Measurements from ENCODE around the gene RCOR1. TPM values are rescaled to one million over a fixed set of nuclear protein-coding genes. Genes with fewer than 3 reads are reported as not detected.

The RCOR1 gene
- polyA plus RNA-seq, 1 donor (not counting 4 experiments of a cell fraction or from before 2014, with no cell fraction given): 27.0 TPM

DNA sequence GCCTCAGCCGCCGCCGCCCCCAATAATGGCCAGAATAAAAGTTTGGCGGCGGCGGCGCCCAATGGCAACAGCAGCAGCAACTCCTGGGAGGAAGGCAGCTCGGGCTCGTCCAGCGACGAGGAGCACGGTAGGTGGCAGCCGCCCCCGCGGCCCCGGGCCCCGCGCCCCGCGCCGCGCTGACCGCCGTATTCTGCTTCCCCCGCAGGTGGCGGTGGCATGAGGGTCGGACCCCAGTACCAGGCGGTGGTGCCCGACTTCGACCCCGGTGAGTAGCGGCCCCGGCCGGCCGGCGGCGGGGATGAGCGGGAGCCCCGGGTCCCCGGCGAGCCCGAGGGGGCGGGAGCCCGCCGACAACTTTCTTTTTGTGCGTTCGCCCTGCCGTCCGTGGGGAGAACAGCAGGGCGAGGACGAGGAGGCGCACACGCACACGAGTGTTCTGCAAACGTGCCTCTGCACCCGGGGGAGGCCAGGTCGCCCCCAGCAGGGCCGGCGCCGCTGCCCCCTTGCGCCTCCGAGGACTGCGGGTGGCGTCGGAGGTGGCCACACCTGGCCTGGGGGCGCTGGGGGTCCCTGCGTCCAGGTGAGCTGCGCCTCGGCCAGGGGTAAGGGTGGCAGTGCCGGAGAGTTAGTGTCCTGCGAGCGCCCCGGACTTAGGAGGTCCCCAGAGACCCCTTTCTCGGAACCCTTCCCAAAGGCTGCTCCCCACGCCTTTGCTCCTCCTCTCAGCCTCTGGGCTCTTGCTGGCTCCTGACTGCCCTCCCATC is 794 bp downstream of the RCOR1 start:
- dilution Hi-C loops (cut with MboI; ENCODE audit: extremely low pct_ligation_motif_present, low sequenced_read_pairs): no loop called here
- Histone ChIP-seq H3K36me3 (ENCODE audit: control insufficient read depth in 2 of 2, extremely low read depth in 1 of 2, insufficient read depth in 2 of 2, low read length in 2 of 2) (peaks cover 0 to 1% of the 10 kb centered on the region in 2 experiments), H3K79me2 (ENCODE audit: control insufficient read depth, insufficient read depth, low read length) (peaks cover 52% of the 10 kb centered on the region)

DNA sequence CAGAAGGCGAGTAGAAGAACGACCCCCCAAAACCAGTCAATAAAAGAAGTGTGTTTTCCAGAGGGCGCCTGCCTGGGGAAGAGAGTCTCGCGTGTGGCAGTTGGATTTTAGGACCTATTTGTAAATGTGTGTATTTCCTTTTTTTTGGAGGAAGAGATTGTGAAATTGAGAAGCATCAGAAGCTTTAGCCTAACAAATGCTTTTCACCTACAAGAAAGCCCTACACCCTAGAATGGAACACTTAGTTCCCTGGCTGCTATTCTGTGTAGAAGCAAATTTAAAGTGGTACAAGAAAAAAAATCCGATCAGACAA is 1.3 kb downstream of the RCOR1 start:
- H4K20me1 ChIP-seq (ENCODE audit: control insufficient read depth, extremely low read depth, insufficient read depth, low read length): peaks cover 6% of the 10 kb centered on the region
- peak overlapping the region; percentile 58 for H3K27ac ChIP-seq (ENCODE audit: control insufficient read depth, insufficient read depth, low read length)
- H3K9me3 ChIP-seq (ENCODE audit: control insufficient read depth, low read depth, low read length): no peaks in the 10 kb centered on the region
- FAIRE-seq: no peak
- H3K79me2 ChIP-seq (ENCODE audit: control insufficient read depth, insufficient read depth, low read length): peaks cover 57% of the 10 kb centered on the region
- TF ChIP-seq, protein P1, sequence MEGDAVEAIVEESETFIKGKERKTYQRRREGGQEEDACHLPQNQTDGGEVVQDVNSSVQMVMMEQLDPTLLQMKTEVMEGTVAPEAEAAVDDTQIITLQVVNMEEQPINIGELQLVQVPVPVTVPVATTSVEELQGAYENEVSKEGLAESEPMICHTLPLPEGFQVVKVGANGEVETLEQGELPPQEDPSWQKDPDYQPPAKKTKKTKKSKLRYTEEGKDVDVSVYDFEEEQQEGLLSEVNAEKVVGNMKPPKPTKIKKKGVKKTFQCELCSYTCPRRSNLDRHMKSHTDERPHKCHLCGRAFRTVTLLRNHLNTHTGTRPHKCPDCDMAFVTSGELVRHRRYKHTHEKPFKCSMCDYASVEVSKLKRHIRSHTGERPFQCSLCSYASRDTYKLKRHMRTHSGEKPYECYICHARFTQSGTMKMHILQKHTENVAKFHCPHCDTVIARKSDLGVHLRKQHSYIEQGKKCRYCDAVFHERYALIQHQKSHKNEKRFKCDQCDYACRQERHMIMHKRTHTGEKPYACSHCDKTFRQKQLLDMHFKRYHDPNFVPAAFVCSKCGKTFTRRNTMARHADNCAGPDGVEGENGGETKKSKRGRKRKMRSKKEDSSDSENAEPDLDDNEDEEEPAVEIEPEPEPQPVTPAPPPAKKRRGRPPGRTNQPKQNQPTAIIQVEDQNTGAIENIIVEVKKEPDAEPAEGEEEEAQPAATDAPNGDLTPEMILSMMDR (optimal IDR thresholded peaks at IDR 0.05 in 1 of 3, IDR thresholded peaks at IDR 0.05 in 1 of 3, conservative IDR thresholded peaks at IDR 0.05 in 1 of 3; ENCODE audit: extremely low read depth in 1 of 3, insufficient read depth in 2 of 3, low read length in 3 of 3): no peak
- no peak for TF ChIP-seq EZH2 (IDR thresholded peaks at IDR 0.05; ENCODE audit: low read length)
- H3K9ac ChIP-seq (ENCODE audit: control insufficient read depth, extremely low read depth, insufficient read depth, low read length): peak overlapping the region; percentile 89
- no peak overlapping the region for H2AFZ ChIP-seq (ENCODE audit: control insufficient read depth, low read length)
- H3K36me3 ChIP-seq (ENCODE audit: control insufficient read depth in 2 of 2, extremely low read depth in 1 of 2, insufficient read depth in 2 of 2, low read length in 2 of 2): peaks cover 0 to 2% of the 10 kb centered on the region in 2 experiments
- no peaks in the 10 kb centered on the region for H3K9me1 ChIP-seq (ENCODE audit: control insufficient read depth, extremely low read depth, insufficient read depth, low read length)
- dilution Hi-C loops (cut with MboI; ENCODE audit: extremely low pct_ligation_motif_present, low sequenced_read_pairs): no loop called here
- H3K4me3 ChIP-seq (ENCODE audit: control insufficient read depth in 2 of 3, extremely low read depth in 1 of 3, insufficient read depth in 2 of 3, low read depth in 1 of 3, low read length in 3 of 3): peak overlapping the region; percentile 93 to 99 (median 98)
- DNase-seq (ENCODE audit: low read depth, low spot score): no peak
- H3K4me1 ChIP-seq (ENCODE audit: control insufficient read depth, extremely low read depth, insufficient read depth, low read length): peaks cover 26% of the 10 kb centered on the region
- H3K4me2 ChIP-seq (ENCODE audit: control insufficient read depth, extremely low read depth, insufficient read depth, low read depth, low read length): peak overlapping the region; percentile 82
- no peaks in the 10 kb centered on the region for H3K27me3 ChIP-seq (ENCODE audit: control insufficient read depth, extremely low read depth, insufficient read depth, low read length)

More for the DNA sequence above, 794 bp downstream of the RCOR1 start:
- TF ChIP-seq EZH2 (IDR thresholded peaks at IDR 0.05; ENCODE audit: low read length): no peak
- TF ChIP-seq, protein P1 (optimal IDR thresholded peaks at IDR 0.05 in 1 of 3, IDR thresholded peaks at IDR 0.05 in 1 of 3, conservative IDR thresholded peaks at IDR 0.05 in 1 of 3; ENCODE audit: extremely low read depth in 1 of 3, insufficient read depth in 2 of 3, low read length in 3 of 3): peak in 1 of 3 experiments; percentile 27
- Histone ChIP-seq H4K20me1 (ENCODE audit: control insufficient read depth, extremely low read depth, insufficient read depth, low read length) (peaks cover 6% of the 10 kb centered on the region), H3K4me2 (ENCODE audit: control insufficient read depth, extremely low read depth, insufficient read depth, low read depth, low read length) (peak overlapping the region; percentile 82), H2AFZ (ENCODE audit: control insufficient read depth, low read length) (no peak overlapping the region), H3K27me3 (ENCODE audit: control insufficient read depth, extremely low read depth, insufficient read depth, low read length) (no peaks in the 10 kb centered on the region), H3K9ac (ENCODE audit: control insufficient read depth, extremely low read depth, insufficient read depth, low read length) (peak overlapping the region; percentile 89), H3K4me3 (ENCODE audit: control insufficient read depth in 2 of 3, extremely low read depth in 1 of 3, insufficient read depth in 2 of 3, low read depth in 1 of 3, low read length in 3 of 3) (peak overlapping the region; percentile 93 to 99 (median 98)), H3K9me3 (ENCODE audit: control insufficient read depth, low read depth, low read length) (no peaks in the 10 kb centered on the region), H3K4me1 (ENCODE audit: control insufficient read depth, extremely low read depth, insufficient read depth, low read length) (peaks cover 30% of the 10 kb centered on the region), H3K27ac (ENCODE audit: control insufficient read depth, insufficient read depth, low read length) (peak overlapping the region; percentile 58), H3K9me1 (ENCODE audit: control insufficient read depth, extremely low read depth, insufficient read depth, low read length) (no peaks in the 10 kb centered on the region)
- no peak for DNase-seq (ENCODE audit: low read depth, low spot score)
- FAIRE-seq: no peak

Measured in keratinocyte (primary cell).